Measurements from ENCODE around the gene KRTAP12-3. TPM values are rescaled to one million over a fixed set of nuclear protein-coding genes. Genes with fewer than 3 reads are reported as not detected.

The KRTAP12-3 gene
- total RNA-seq, 2 experiments from 2014 or later: not detected

- Histone ChIP-seq H3K4me1 (ENCODE audit: insufficient read depth, low read length, poor library complexity, severe bottlenecking) (no peaks in the 10 kb centered on the region), H3K9me3 (ENCODE audit: low read length) (no peaks in the 10 kb centered on the region), H4K20me1 (ENCODE audit: insufficient read depth, low read length) (no peaks in the 10 kb centered on the region), H2AFZ (ENCODE audit: low read length) (no peak overlapping the region), H3K4me2 (ENCODE audit: low read length) (no peak overlapping the region), H3K79me2 (ENCODE audit: insufficient read depth, low read depth, low read length) (no peaks in the 10 kb centered on the region), H3K9me2 (ENCODE audit: insufficient read depth, low read length) (no peaks in the 10 kb centered on the region), H3K4me3 (ENCODE audit: low read depth, low read length, poor library complexity, severe bottlenecking) (no peak overlapping the region), H3K36me3 (ENCODE audit: insufficient read depth, low read length) (no peaks in the 10 kb centered on the region), H3K27ac (ENCODE audit: low read depth, low read length, poor library complexity, severe bottlenecking) (no peak overlapping the region)
- CTCF ChIA-PET (ENCODE audit: unreplicated experiment): no interaction called here
- POLR2A ChIA-PET: no interaction called here
- no peak for DNase-seq (ENCODE audit: low spot score)
- intact Hi-C loops (cut with micrococcal nuclease; ENCODE audit: unreplicated experiment): no loop called here
- no TSS peak for BruUV-seq (replicated peaks)
- TF ChIP-seq EZH2phosphoT487 (IDR thresholded peaks at IDR 0.05; ENCODE audit: borderline replicate concordance, low read depth, low read length) (no peak), CTCF (conservative IDR thresholded peaks at IDR 0.05; ENCODE audit: low read length) (no peak)
Measured at GRCh38 chr21:44639331-44639655, 18.4 kb upstream of the KRTAP12-3 start.

DNA sequence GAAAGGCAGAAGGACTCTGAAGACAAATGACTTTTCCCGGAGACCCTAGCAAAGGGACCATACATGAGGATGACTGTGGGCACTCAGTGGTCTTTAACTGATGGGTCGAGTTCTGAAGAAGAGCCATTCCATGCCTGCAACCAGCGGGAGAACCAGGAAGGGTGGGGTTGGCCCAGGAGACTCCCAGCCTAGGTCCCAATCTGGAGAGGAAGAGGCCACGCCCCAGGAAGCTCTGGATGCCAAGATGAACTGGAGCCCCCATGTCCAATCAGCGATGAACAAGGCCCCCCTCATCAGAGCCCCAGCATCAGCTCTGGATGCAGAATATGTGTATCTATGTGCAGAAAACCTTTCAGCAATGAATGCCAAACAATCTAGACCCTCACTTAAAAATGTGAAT is 17.0 kb upstream of the KRTAP12-3 start:
- no TSS peak for BruUV-seq (replicated peaks)
- intact Hi-C loops (cut with micrococcal nuclease; ENCODE audit: unreplicated experiment): no loop called here
- Histone ChIP-seq H3K9me2 (ENCODE audit: insufficient read depth, low read length) (no peaks in the 10 kb centered on the region), H4K20me1 (ENCODE audit: insufficient read depth, low read length) (no peaks in the 10 kb centered on the region), H3K4me2 (ENCODE audit: low read length) (no peak overlapping the region), H2AFZ (ENCODE audit: low read length) (no peak overlapping the region), H3K4me3 (ENCODE audit: low read depth, low read length, poor library complexity, severe bottlenecking) (no peak overlapping the region), H3K4me1 (ENCODE audit: insufficient read depth, low read length, poor library complexity, severe bottlenecking) (no peaks in the 10 kb centered on the region), H3K79me2 (ENCODE audit: insufficient read depth, low read depth, low read length) (no peaks in the 10 kb centered on the region), H3K27ac (ENCODE audit: low read depth, low read length, poor library complexity, severe bottlenecking) (no peak overlapping the region), H3K9me3 (ENCODE audit: low read length) (peaks cover 7% of the 10 kb centered on the region), H3K36me3 (ENCODE audit: insufficient read depth, low read length) (no peaks in the 10 kb centered on the region)
- no peak for DNase-seq (ENCODE audit: low spot score)
- no peak for TF ChIP-seq EZH2phosphoT487 (IDR thresholded peaks at IDR 0.05; ENCODE audit: borderline replicate concordance, low read depth, low read length)
- no peak for TF ChIP-seq CTCF (conservative IDR thresholded peaks at IDR 0.05; ENCODE audit: low read length)
- ChIA-PET POLR2A (no interaction called here), CTCF (ENCODE audit: unreplicated experiment) (no interaction called here)

- H3K27ac ChIP-seq (ENCODE audit: low read depth, low read length, poor library complexity, severe bottlenecking): no peak overlapping the region
- BruUV-seq (replicated peaks): no TSS peak
- H3K79me2 ChIP-seq (ENCODE audit: insufficient read depth, low read depth, low read length): no peaks in the 10 kb centered on the region
- ChIA-PET POLR2A (no interaction called here), CTCF (ENCODE audit: unreplicated experiment) (no interaction called here)
- no peak for DNase-seq (ENCODE audit: low spot score)
- no peak overlapping the region for H3K4me2 ChIP-seq (ENCODE audit: low read length)
- no peak overlapping the region for H3K4me3 ChIP-seq (ENCODE audit: low read depth, low read length, poor library complexity, severe bottlenecking)
- peaks cover 7% of the 10 kb centered on the region for H3K9me3 ChIP-seq (ENCODE audit: low read length)
- H3K36me3 ChIP-seq (ENCODE audit: insufficient read depth, low read length): no peaks in the 10 kb centered on the region
- no peaks in the 10 kb centered on the region for H4K20me1 ChIP-seq (ENCODE audit: insufficient read depth, low read length)
- H2AFZ ChIP-seq (ENCODE audit: low read length): no peak overlapping the region
- no peaks in the 10 kb centered on the region for H3K9me2 ChIP-seq (ENCODE audit: insufficient read depth, low read length)
- H3K4me1 ChIP-seq (ENCODE audit: insufficient read depth, low read length, poor library complexity, severe bottlenecking): no peaks in the 10 kb centered on the region
- TF ChIP-seq CTCF (conservative IDR thresholded peaks at IDR 0.05; ENCODE audit: low read length): no peak
- TF ChIP-seq EZH2phosphoT487 (IDR thresholded peaks at IDR 0.05; ENCODE audit: borderline replicate concordance, low read depth, low read length): no peak
- intact Hi-C loops (cut with micrococcal nuclease; ENCODE audit: unreplicated experiment): no loop called here
Measured at GRCh38 chr21:44643741-44644310, 13.9 kb upstream of the KRTAP12-3 start.

Measured in OCI-LY7 (cell line).